T-helper 2 cell treated with Interferon-gamma antibody and Interleukin-4, amounts not matched to agents 100 ng/mL and 5 ng/mL, for 36 hours (primary cell): ENCODE results near the gene GTPBP8. TPM values are rescaled to one million over a fixed set of nuclear protein-coding genes. Genes with fewer than 3 reads are reported as not detected.

Source experiments
- total RNA-seq: library from RNA; stranded (reverse); gene quantifications from 2 replicates; pipeline ENCODE4 v1.2.3, GENCODE V29; 2022

Gene GTPBP8
- total RNA-seq, 1 donor from 2014 or later = 19.0 TPM

Other genes with a start within 250 kb of the GTPBP8 start
- not detected in 2 replicates for gene CD200R1L, start 144.1 kb upstream of the GTPBP8 start, total RNA-seq
- gene CD200R1, start 15.9 kb upstream of the GTPBP8 start, total RNA-seq = 12.3 and 13.1 TPM in 2 replicates
- gene BOC, start 220.6 kb downstream of the GTPBP8 start, total RNA-seq = 0.05 and 0.27 TPM in 2 replicates